Measurements from ENCODE around the gene NELFB.
"Not testable (repeated sequence)": the region's sequence is repeated elsewhere in the genome, so short reads cannot be mapped to it uniquely, and the experiment has no call there.

Gene NELFB

DNA sequence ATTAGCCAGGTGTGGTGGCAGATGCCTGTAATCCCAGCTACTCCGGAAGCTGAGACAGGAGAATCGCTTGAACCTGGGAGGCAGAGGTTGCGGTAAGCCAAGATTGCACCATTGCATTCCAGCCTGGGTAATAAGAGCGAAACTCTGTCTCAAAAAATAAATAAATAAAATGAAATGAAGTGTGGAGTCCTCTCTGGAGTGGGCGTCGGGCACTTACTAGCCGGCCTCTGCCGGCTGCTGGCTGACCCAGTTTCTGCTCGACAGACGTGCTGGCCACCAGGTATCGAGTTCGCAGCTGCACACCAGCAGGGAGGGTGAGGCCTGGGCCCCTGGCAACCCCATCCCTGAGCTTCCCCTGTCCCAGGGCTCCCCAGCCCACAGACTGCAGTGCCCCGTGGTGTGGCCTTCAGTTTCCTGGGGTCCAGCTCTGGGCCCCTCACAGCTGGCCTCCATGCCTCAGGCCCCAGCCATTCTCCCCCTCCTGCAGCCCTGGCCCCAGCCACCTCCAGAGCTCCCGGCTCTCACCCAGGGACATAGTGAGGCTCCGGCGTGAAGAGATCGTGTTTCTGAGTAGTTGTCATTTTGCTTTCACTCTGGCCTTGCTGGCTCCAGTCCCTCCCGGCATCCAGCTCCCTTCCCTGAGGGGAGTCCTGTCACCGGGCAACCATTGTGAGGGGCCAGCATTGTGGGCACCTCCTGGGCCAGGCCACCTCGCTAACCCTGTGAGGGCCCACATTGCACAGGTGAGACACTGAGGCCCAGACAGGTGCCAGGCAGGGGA lies 7.8 kb upstream of the NELFB start:
- no peak for DNase-seq (ENCODE audit: low spot score)

DNA sequence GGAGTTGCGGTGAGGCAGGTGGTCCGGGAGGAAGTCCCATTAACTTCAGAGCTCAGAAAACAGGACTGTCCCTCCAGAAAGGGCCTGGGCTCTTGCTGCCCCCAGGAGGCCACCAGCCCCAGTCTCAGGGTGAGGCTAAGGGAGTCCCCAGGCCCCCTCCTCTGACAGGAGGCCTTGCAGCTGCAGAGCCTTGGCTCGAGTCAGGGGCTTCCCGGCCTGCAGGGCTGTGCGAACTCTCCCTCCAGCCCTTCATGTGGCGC lies 7.3 kb upstream of the NELFB start:
- no peak for DNase-seq (ENCODE audit: low spot score)

DNA sequence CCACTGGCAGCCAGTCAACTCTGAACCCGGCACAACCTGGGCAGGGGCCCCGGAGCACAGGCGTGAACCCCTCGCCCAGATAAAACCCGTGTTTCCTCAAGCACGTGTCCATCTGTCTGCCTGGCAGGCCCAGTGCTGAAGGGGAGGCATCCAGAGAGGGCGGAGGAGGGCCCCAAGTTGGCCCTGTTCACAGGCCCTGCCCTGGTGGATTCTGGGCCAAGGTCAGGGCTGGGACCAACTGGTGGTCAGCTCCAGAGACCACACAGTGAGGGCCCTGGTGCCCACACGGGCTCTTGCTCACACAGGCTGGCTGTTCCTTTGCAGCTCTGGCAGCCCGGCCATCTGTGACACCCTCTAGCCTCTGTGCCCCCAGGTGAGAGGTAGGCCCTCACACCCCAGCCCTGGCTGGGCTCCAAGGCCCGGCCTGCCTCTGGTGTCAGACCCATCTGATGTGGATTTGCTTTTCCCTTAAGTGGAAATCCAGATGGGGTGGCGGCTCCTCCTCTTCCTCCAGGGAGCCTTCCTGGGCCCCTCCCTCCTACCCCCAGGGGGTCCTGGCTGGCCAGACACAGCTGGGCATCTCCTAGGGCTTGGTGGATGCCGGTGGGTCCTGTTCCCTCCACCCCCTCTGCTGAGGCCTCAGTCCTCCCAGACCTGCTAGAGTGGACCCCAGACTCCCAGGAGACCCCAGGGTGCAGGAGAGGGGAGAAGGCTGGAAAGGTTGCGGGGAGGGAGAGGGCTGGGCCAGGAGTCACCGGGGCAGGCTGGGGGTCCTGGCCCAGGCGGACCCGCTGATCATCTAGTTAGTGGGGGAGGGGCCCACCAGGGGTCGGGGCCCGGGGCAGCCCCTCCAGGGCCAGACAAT lies 4.6 kb upstream of the NELFB start:
- DNase-seq (ENCODE audit: low spot score), result no peak

DNA sequence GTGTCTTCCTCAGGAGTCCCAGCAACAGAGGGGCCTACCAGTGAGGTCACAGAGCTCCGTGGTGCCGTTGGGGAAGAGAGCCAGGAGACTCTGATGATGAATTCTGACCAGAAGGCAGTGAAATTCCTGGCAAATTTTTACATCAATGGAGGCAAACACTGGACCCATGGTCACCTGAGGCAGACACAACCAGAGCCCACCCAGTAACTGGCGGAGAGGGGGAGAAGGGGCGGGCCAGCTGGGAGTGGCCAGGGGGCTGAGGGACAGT lies 4.0 kb upstream of the NELFB start, which contains the start of gene STPG3:
TSS of gene STPG3 (plus strand) at position 93 of the 268 bp plus-strand sequence. CDS start at position 94, 1 bp downstream.
- no peak for DNase-seq (ENCODE audit: low spot score)

DNA sequence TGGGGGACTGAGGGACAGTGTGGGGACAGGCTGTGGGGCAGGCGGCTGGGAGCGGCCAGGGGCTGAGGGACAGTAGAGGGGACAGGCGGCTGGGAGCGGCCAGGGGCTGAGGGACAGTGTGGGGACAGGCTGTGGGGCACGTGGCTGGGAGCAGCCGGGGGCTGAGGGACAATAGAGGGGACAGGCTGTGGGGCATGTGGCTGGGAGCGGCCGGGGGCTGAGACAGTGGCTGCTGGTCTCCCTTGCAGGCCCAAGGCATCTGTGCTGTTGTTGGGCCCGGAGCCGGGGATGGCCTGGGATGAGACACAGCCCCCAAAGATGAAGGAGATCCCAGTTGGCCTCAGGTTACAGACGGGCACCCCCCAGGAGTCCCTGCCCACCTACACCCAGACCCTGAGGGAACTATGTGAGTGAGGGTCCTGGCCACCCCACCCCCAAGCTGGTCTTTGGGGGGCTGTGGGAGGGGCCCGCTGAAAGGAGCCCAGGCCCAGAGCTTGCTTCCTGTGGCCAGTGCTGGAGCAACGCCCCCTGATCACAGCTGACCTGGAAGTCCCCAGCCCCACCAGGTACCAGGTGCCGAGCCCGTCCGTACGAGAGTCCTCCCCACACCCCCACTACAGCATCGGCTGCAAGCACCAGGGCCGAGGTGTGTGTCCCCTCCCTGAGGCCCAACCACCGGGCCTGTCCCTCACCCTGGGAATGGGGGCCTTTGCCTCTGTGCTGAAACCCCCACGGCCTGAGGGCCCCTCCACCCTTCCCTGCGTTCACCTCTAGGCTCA lies 3.4 kb upstream of the NELFB start:
- no peak for DNase-seq (ENCODE audit: low spot score)

DNA sequence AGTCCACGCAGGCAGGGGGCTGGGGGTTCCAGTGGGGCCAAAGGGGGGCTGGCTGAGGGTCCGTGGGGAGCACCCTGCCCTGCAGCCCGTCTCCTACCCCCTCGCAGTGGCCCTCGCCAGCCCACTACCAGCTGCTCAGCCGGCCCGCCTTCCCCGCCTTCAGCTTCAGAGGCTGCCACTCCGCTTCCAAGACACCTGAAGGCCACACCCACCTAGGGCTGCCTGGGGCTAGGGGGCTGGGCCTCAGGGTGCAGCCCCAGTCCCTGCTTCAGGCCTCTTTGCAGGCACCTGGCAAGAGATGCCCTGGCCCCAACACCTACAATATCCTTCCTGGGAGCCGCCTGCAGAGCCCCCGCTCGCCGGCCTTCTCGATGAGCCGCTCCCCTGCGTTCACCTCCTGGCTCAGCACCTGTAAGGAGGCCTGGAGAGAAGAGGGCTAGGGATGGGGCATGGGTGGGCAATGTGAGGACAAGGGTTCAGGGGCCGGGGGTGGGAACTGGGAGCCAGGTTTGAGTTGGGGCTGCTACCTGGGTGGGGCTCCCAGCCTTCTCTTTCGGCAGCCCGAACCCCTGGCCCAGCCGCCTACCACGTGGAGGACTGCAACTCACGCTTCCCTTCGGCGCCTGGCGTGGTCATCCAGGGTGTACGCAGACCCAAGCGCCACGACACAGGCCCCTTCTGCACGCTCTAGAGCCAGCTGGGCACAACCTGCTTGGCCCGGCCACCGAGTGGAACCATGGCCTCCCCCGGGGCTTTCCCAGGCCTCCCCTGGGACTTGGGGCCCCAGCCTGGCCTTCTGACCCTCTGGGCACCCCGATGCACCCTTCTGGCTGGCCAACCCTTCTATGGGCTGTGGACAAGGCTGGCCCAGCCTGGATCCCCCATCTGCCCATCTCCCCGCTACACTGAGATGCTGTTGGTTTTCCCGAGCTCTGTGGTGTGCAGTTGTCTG lies 2.3 kb upstream of the NELFB start:
- no peak for DNase-seq (ENCODE audit: low spot score)

DNA sequence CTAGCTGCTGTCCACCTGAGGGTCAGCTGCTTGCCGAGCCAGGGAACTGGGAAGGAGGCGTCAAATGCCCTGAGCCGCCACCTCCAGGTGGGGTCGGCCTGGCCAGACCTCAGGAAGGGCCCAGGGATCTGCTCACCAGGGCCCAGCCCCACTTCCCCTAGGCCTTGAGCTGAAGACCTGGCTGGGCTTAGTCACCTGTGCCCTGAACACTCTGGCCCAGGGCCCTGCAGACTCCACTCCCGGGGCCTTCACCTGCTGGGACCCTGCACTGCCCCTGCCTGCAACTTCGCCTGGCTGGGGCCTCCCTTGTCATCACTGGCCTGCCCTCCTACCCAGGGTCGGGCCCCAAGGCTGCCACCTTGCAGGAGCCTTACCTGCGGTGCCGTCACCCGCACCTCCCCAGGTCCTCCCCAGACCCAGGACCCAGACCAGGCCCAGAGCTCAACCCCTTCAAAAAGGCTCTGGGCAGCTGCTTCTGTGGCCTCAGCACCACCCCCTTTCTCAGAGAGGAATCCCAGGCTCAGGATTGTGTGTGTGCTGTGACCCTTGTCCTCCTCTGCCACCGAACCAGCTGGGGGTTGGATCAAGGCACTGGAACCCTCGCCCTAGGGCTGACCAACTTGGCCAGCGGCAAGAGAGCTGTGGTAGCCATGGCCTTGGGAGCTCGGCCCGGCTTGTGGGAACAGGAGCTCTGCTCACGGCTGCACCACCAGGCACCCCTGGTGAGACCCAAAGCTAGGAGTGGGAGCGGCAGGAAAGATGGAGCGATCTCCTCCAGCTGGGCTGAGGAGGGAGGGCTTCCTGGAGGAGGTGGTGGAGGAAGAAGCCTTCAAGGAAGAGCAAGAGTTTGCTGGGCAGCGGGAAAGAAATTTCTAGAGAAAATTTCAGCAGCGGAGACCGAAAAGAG lies 1.2 kb upstream of the NELFB start:
- no peak for DNase-seq (ENCODE audit: low spot score)

DNA sequence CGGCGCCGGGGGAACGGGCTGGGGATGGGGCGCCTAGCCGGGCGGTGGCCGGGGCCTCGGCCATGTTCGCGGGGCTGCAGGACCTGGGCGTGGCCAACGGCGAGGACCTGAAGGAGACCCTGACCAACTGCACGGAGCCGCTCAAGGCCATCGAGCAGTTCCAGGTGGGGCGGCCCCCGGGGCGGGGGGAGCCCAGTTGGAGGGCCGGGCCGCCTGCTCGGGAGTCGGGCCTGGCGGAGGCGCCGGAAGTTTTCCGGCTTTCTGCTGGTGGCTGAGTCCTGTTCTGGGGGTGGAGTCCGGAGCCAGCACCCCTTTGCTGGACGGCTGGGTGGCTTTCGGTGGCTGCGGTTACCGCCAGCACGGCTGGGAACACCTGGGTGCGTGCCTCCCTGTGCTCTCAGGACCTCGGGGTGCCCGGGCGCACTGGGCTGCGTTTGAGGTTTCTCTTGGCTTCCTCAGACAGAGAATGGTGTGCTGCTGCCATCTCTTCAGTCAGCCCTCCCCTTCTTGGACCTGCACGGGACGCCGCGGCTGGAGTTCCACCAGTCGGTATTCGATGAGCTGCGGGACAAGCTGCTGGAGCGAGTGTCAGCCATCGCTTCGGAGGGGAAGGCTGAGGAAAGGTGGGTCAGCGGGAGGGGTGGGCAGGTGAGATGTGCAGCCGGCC lies 454 bp downstream of the NELFB start:
- no peak for DNase-seq (ENCODE audit: low spot score)

DNA sequence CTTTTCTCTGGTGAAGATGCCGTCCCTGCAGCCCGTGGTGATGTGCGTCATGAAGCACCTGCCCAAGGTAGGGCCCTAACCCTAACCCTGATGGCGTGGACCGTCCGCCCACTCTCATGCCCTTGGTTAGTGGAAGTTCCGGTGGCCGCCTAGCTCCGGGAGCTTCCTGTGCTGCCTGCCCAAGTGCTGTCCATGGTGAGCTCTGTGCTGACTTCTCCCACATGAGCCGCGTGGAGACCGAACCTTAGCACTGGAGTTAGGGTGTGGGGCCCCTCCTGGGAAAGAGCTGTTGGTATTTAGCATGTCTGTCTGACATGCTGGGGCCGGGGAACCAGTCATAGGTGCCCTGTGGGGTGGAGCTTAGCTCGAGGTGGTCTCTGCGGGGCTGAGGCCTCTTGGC lies 1.2 kb downstream of the NELFB start:
- no peak for DNase-seq (ENCODE audit: low spot score)

DNA sequence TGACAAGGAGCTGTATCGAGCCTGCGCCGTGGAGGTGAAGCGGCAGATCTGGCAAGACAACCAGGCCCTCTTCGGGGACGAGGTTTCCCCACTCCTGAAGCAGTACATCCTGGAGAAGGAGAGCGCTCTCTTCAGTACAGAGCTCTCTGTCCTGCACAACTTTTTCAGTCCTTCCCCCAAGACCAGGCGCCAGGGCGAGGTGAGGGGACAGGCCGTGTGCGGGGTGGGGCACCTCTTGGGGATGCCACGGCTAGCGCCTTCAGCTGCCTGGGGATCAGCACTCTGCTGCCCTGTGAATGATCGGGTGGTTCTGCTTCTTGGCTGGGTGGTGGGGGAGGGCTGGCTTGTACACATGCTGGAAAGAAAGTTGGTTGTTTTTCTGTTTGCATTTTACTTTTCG lies 1.7 kb downstream of the NELFB start:
- no peak for DNase-seq (ENCODE audit: low spot score)

DNA sequence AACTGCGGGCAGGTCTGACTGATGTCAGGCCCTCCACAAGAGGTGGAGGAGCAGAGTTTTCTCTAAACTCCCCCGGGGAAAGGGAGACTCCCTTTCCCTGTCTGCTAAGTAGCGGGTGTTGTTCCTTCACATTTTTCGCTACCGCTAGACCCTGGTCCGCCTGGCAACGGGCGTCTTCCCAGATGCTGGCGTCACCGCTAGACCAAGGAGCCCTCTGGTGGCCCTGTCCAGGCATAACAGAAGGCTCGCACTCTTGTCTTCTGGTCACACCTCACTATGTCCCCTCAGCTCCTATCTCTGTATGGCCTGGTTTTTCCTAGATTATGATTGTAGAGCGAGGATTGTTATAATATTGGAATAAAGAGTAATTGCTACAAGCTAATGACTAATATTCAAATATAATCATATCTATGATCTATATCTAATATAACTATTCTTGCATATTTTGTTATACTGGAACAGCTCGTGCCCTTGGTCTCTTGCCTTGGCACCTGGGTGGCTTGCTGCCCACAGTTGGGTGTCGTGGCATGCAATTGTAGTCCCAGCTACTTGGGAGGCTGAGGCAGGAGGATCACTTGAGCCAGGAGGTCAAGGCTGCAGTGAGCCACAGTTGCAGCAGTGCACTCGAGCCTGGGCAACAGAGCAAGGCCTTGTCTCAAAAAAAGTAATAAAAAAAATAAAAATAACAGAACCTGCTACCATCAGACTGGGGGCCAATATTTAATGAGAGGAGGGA lies 7.2 kb downstream of the NELFB start:
- DNase-seq (ENCODE audit: low spot score), result not testable (repeated sequence)

DNA sequence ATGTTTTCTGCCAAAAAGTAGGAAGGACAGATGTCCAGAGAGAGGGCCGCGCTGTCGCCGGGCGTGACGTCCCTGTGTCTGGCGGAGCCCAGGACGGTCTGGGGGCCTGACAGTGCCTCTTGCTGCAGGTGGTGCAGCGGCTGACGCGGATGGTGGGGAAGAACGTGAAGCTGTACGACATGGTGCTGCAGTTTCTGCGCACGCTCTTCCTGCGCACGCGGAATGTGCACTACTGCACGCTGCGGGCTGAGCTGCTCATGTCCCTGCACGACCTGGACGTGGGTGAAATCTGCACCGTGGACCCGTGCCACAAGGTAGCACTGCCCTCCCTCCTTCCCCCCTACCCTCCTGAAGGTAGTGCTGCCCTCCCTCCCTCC lies 7.8 kb downstream of the NELFB start:
- no peak for DNase-seq (ENCODE audit: low spot score)

DNA sequence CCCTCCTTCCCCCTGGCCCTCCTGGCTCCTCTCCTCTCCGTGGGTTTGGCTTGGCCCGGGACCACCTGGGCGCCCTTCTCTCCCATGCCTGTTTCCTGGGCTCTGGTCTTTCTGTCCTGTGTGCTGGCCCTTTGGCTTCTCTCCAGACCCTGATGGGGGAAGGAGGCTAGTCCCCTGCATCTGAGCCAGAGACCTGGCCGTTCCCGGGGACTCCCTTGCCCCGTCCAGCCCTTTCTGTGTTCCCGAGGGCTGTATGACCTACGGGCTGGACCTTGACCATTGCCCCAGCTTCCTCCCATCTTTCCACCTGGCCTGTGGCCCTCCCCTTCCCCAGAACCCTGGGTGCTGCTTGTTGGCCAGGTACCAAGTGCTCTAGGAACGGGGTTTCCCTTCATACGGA lies 8.4 kb downstream of the NELFB start:
- DNase-seq (ENCODE audit: low spot score), result no peak

DNA sequence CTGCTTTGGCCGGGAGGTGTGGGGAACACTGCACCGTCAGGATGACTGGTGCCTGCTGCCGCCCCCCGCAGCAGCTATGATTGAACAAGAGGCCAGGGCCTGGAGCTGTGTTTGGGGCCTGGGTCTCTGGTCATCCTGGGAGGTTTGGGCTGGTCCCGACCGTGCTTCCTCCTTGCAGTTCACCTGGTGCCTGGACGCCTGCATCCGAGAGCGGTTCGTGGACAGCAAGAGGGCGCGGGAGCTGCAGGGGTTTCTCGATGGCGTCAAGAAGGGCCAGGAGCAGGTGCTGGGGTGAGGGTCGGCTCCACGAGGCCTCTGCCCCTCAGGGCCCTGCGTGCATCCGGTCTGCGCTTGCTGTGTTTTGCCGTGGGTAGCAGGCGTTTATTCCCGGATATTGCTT lies 8.9 kb downstream of the NELFB start:
- no peak for DNase-seq (ENCODE audit: low spot score)

DNA sequence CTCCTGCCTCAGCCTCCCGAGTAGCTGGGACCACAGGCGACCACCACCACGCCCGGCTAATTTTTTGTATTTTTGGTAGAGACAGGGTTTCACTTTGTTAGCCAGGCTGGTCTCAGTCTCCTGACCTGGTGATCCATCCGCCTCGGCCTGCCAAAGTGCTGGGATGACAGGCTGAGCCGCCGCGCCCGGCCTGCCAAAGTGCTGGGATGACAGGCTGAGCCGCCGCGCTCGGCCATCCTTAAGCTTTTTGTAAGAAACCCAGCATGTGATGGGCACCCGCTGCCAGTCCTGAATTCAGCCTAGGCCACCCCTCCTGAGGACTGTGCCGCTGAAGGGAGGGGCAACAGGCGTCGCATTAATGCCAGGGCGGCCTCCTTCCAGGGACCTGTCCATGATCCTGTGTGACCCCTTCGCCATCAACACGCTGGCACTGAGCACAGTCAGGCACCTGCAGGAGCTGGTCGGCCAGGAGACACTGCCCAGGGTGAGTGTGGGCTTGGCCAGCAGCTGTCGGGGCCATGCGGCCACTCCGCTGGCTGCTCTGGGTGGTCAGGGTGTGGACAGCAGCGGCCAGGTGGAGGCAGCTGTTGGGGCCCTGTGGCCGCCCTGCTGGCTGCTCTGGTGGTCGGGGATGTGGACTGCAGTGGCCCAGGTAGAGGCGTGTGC lies 10.5 kb downstream of the NELFB start:
- no peak for DNase-seq (ENCODE audit: low spot score)

DNA sequence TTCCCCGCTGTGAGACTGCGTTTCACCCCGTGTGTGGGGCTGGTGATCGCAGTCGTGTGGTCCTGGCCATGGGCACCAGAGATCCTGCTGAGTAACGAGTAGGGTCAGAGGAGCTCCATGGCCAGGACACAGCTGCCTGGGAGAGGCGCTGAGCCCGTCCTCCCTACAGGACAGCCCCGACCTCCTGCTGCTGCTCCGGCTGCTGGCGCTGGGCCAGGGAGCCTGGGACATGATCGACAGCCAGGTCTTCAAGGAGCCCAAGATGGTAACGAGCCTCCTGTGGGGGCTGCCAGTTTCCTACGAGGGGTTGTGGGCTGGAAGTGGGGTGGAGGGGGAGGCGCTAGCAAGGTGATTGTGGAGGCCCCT lies 11.0 kb downstream of the NELFB start:
- no peak for DNase-seq (ENCODE audit: low spot score)

DNA sequence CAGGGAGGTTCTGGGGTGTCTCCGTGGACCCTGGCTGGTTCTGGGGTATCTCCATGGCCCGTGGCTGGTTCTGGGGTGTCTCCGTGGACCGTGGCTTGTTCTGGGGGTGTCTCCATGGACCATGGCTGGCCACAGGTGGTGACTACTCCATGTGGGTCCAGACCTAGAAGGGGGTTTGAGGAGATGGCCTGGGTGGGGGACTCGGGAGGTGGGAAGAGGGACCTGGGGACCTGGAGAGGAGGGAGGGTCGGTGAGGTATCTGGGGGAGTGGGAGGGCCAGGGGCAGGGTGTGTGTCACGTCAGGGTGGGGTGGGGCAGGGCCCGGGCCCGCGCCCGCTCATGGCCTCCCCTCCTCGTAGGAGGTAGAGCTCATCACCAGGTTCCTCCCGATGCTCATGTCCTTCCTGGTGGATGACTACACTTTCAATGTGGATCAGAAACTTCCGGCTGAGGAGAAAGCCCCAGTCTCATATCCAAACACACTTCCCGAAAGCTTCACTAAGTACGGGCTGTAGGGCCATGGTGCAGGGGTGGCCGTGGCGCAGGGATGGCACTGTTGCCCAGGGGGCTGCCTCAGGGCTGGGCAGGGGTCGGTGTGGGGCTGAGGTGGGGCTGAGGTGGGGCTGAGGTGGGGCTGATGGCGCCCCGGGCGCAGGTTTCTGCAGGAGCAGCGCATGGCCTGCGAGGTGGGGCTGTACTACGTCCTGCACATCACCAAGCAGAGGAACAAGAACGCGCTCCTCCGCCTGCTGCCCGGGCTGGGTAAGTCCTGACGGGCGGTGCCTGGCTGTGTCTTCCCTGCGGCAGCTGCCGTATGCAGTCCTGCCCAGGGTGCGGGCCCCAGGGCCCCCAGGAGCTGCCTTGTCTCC lies 11.7 kb downstream of the NELFB start:
- DNase-seq (ENCODE audit: low spot score), result no peak

DNA sequence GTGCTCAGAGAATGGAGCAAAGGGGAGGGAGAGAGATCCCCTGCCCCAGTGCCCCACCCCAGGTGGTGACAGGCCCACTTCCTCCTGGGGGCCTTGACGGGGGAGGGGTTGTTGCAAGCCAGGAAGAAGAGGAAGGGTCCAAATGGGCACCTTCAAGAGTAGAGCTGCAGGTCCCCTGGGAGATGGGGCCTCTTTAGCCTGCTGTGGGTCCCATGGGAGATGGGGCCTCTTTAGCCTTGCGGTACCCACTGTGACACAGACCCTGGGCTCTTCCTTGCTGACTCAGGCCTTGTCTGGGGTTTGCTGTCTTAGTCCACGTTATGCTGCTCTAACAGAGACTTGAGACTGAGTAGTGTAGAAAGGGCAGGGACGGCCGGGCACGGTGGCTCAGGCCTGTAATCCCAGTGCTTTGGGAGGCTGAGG lies 12.8 kb downstream of the NELFB start:
- no peak for DNase-seq (ENCODE audit: low spot score)
